GM10266 (cell line): Measurements from ENCODE around the gene SPNS1.
"Not testable (repeated sequence)": the region's sequence is repeated elsewhere in the genome, so short reads cannot be mapped to it uniquely, and the experiment has no call there.

Experiments used
- DNase-seq: peaks from one replicate; pipeline ENCODE4 v3.0.0; 2012; ENCODE audit errors: extremely low spot score
- CTCF ChIP-seq: IDR thresholded peaks from 2 replicates; pipeline ENCODE4 v1.5.1; 2012; ENCODE audit warnings: mild to moderate bottlenecking, low read depth; ENCODE audit not compliant: control insufficient read depth, insufficient read depth; ENCODE audit errors: missing control alignments

Gene SPNS1

DNA sequence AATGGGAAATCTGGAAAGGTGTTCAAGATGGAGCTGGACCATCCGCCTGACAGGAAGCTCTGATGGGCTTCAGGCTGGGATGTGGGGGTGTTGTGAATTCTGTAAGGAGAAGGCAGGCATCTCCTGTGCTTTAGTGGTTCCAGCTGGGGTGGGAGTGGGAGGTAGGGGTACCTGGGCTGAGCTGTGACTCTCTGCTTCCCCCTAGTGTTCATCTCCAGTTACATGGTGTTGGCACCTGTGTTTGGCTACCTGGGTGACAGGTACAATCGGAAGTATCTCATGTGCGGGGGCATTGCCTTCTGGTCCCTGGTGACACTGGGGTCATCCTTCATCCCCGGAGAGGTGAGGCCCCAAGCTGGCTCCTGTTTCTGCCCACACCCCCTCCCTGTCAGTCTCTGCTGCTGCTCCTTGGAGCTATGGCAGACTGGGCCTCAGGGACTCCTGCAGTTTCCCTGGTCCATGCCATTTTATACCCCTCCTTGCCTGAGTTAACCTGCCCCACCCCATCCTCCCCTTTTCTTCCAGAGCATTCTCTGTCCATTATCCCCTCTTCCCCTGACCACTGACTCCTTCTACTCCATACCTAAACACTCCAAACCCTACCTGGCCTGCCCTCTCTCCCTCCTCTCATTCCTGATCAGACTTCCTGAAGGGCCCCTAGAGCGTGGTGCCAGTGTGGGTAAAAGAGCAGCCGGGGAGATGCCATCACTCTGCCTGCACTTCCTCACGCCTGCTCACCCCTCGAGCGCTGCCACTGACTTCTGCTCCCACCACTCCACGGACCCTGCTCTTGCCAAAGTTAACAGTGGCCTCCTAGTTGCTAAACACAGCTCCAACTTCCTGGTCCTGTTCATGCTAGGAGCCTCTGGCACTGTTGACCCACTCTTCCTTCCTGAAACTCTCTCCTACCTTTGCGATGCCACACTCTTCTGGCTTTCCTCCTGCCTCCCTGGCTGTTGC, 3.4 kb downstream of the SPNS1 start:
- TF ChIP-seq CTCF, result peak; percentile 43
- peak; percentile 42 for DNase-seq

- DNase-seq, result not testable (repeated sequence)
Measured at GRCh38 chr16:28980330-28980729, 5.8 kb downstream of the SPNS1 start.

- TF ChIP-seq CTCF, result no peak
- no peak for DNase-seq
Measured at GRCh38 chr16:28980929-28981328, 6.4 kb downstream of the SPNS1 start.

GRCh38 chr16:28981517-28981916, 6.9 kb downstream of the SPNS1 start:
- DNase-seq, result peak; percentile 51
- TF ChIP-seq CTCF, result peak; percentile 33

- no peak for DNase-seq
- no peak for TF ChIP-seq CTCF
Measured at GRCh38 chr16:28982418-28982817, 7.8 kb downstream of the SPNS1 start.

DNA sequence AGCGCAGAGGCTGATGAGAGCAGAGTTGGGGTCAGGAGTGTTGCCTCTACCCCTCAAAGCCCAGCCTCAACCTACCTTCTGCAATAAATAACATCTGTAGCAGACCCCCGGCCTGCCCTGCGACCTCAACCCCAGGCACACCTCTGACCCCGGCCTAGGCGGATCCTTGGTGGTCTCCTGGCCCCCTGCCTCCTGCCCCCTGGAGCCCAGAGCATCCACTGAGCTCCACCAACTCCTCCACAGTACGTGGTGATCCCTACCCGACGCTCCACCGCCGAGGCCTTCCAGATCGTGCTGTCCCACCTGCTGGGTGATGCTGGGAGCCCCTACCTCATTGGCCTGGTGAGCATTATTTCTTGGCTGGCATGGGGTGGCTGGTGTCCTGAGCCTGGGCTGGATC, 8.4 kb downstream of the SPNS1 start:
- no peak for DNase-seq
- no peak for TF ChIP-seq CTCF

GRCh38 chr16:28983644-28984043, 9.1 kb downstream of the SPNS1 start:
- no peak for TF ChIP-seq CTCF
- no peak for DNase-seq

- TF ChIP-seq CTCF, result no peak
- DNase-seq, result no peak
Measured at GRCh38 chr16:28984091-28984490, 9.5 kb downstream of the SPNS1 start.
